SJSA1 (cell line): ENCODE measurements around the gene MYO1A. TPM values are rescaled to one million over a fixed set of nuclear protein-coding genes. Genes with fewer than 3 reads are reported as not detected.

ENCODE experiments used
- DNase-seq, 2 experiments: peaks; one replicate each; pipeline ENCODE4 v3.0.0-alpha.2; 2015 to 2020; ENCODE audit warnings: low spot score in 2 of 2, low read depth in 1 of 2
- H3K27ac ChIP-seq: fragments of 250-450 bp; sonication (Bioruptor Pico); 2 replicates; pipeline ENCODE4 v1.5.1; 2020; ENCODE audit warnings: mild to moderate bottlenecking, moderate library complexity
- H3K27me3 ChIP-seq: fragments of 250-450 bp; sonication (Bioruptor Pico); replicated peaks from 2 replicates; pipeline ENCODE4 v1.5.1; 2020; ENCODE audit warnings: mild to moderate bottlenecking, moderate library complexity
- H3K36me3 ChIP-seq: fragments of 250-450 bp; sonication (Bioruptor Pico); 2 replicates; pipeline ENCODE4 v1.5.1; 2020; ENCODE audit warnings: mild to moderate bottlenecking
- H3K4me1 ChIP-seq: fragments of 250-450 bp; sonication (Bioruptor Pico); replicated peaks from 2 replicates; pipeline ENCODE4 v1.6.1; 2021; ENCODE audit warnings: mild to moderate bottlenecking
- H3K4me3 ChIP-seq: fragments of 250-450 bp; sonication (Bioruptor Pico); 2 replicates; pipeline ENCODE4 v1.5.1; 2020; ENCODE audit warnings: mild to moderate bottlenecking
- H3K9me3 ChIP-seq: fragments of 250-450 bp; sonication (Bioruptor Pico); replicated peaks from 2 replicates; pipeline ENCODE4 v1.5.1; 2020; ENCODE audit warnings: mild to moderate bottlenecking
- total RNA-seq: library from RNA; depleted of rRNA; stranded (reverse); fragments of >200 nt; shearing (Covaris generic); gene quantifications from 2 replicates; pipeline ENCODE4 v1.2.3, GENCODE V29; 2014; rRNA removed

The MYO1A gene
- total RNA-seq, result not detected in 2 replicates

- no peaks in the 10 kb centered on the region for H3K4me1 ChIP-seq
- H3K4me3 ChIP-seq, result no peak within 1 kb of the TSS
- no peaks in the 10 kb centered on the region; the same call in 1 of the 2 replicates for H3K36me3 ChIP-seq
- no peaks in the 10 kb centered on the region for H3K9me3 ChIP-seq
- DNase-seq, result no peak
- H3K27me3 ChIP-seq, result peaks cover 9% of the 10 kb centered on the region; the same call in 1 of the 2 replicates
- H3K27ac ChIP-seq, result no peak within 1 kb of the TSS
Observed at GRCh38 chr12:57049890-57050289, at the start of gene MYO1A. Gene MYO1A, minus strand, starts transcription at chr12:57050129. Its CDS starts 1,806 bp downstream, at chr12:57048323.

GRCh38 chr12:57099047-57099714 is 49.3 kb upstream of the MYO1A start:
- Histone ChIP-seq H3K27ac (no peak overlapping the region), H3K4me3 (no peak overlapping the region), H3K36me3 (peaks cover 57% of the 10 kb centered on the region), H3K9me3 (no peaks in the 10 kb centered on the region), H3K4me1 (peaks cover 10% of the 10 kb centered on the region), H3K27me3 (no peaks in the 10 kb centered on the region)
- DNase-seq, result no peak

GRCh38 chr12:57098546-57098945 is 48.6 kb upstream of the MYO1A start:
- H3K27ac ChIP-seq, result no peak overlapping the region
- H3K9me3 ChIP-seq, result no peaks in the 10 kb centered on the region
- no peak overlapping the region for H3K4me3 ChIP-seq
- peaks cover 14% of the 10 kb centered on the region for H3K4me1 ChIP-seq
- H3K36me3 ChIP-seq, result peaks cover 54% of the 10 kb centered on the region
- DNase-seq, result no peak
- no peaks in the 10 kb centered on the region for H3K27me3 ChIP-seq

DNA sequence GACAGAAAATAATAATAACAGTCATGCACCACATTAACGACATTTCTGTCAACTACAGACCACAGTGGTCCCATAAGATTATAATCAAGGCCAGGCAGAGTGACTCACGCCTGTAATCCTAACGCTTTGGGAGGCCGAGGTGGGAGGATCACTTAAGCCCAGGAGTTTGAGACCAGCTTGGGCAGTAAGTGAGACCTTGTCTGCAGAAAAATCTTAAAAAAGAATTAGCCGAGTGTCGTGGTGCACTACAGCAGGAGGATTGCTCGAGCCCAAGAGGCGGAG is 47.6 kb upstream of the MYO1A start:
- H3K27ac ChIP-seq, result no peak overlapping the region
- no peak for DNase-seq
- no peak overlapping the region for H3K4me3 ChIP-seq
- H3K36me3 ChIP-seq, result peaks cover 60% of the 10 kb centered on the region
- H3K9me3 ChIP-seq, result no peaks in the 10 kb centered on the region
- H3K27me3 ChIP-seq, result no peaks in the 10 kb centered on the region
- peaks cover 17% of the 10 kb centered on the region for H3K4me1 ChIP-seq

- Histone ChIP-seq H3K4me3 (no peak overlapping the region), H3K36me3 (peaks cover 63% of the 10 kb centered on the region), H3K9me3 (no peaks in the 10 kb centered on the region), H3K4me1 (peaks cover 17% of the 10 kb centered on the region), H3K27me3 (no peaks in the 10 kb centered on the region), H3K27ac (no peak overlapping the region)
- DNase-seq, result no peak
Observed at GRCh38 chr12:57096748-57097553, 47.0 kb upstream of the MYO1A start.

DNA sequence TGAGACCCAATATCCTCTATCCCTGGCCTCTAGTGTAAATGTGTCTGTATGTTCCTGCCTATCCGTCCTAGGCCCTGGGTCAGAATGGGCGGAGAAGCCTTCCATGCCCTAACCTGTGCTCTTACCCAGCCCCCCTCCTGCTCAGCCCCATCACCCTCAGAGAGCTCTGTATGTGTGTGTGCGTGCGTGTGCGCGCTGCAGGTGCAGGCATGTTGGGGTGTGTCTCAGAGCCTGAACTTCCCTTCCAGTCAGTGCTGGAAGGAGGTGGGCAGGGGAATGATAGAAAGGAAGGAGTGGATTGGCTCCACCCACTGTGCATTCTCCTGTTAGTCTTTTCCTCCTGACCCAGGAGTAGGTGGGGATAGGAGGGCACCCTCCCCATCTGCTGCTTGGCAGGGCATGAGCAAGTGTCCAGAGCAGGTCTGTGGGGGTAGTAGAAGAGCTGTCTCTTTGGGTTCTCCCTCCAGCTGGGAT is 46.2 kb upstream of the MYO1A start:
- Histone ChIP-seq H3K27me3 (no peaks in the 10 kb centered on the region), H3K36me3 (peaks cover 71% of the 10 kb centered on the region), H3K27ac (no peak overlapping the region), H3K4me1 (peaks cover 17% of the 10 kb centered on the region), H3K4me3 (no peak overlapping the region), H3K9me3 (no peaks in the 10 kb centered on the region)
- no peak for DNase-seq

DNA sequence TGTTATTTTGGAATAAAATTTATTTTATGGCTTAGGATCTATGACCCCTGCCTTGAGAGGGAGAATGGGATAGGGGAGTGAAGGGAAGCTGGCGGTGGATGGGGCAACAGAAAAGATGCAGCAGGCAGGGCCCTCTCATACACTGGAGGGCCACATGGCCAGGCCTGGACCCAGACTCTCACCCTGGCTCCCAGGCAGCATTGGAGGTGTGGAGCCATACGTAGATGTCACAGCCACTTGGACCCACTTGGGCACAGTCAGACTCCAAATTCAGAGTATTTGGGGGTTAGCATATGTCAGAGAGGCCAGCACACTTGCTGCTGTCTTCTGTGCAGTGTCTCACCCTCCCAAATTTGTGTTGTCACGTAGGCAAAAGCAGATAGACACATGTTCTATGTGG is 45.5 kb upstream of the MYO1A start:
- DNase-seq, result no peak
- no peaks in the 10 kb centered on the region for H3K27me3 ChIP-seq
- H3K36me3 ChIP-seq, result peaks cover 78% of the 10 kb centered on the region
- no peak overlapping the region for H3K27ac ChIP-seq
- no peaks in the 10 kb centered on the region for H3K9me3 ChIP-seq
- no peak overlapping the region for H3K4me3 ChIP-seq
- peaks cover 22% of the 10 kb centered on the region for H3K4me1 ChIP-seq

DNA sequence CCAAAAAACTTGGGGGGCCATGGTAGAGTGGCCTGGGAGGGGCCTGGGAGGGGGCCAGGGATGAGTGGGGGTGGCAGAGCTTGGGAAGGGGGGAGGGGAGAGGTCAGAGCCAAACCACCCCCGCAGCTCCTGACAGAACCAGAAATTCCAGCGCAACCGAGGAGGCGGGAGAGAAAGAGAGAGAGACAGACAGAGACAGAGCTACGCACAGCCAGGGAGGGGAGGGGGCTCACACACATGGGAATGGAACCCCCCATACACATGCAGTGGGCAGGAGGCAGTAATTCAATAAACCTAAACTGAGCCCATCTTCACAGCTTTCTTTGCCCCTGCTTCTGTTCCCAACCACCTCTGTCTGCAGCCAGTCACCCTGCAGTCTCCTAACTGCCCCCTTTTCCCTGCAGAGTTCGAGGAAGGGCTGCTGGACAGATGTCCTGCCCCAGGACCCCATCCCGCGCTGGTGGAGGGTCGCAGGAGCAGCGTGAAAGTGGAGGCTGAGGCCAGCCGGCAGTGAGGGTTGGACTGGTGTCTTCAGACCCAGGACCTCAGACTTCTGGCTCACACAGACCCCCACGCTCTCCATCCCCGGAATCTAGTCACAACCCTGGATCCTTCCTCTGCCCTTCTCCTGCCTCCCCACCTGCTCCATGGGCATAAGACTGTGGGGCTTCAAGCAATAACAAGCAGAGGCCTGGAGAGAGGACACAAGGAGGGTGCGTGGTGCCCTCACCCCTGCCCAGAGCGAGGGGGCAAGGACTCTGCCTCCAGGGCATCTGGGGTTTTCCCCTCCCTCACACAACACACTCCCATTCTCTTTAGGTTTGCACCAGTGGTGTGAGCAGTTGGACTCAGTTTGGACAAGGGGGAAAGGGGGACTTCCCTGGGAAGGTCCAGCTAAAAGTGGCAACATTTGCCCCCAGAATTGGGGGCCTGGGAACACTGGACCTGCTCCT is 44.6 kb upstream of the MYO1A start:
- H3K27me3 ChIP-seq, result no peaks in the 10 kb centered on the region
- peaks cover 23% of the 10 kb centered on the region for H3K4me1 ChIP-seq
- no peak for DNase-seq
- H3K4me3 ChIP-seq, result no peak overlapping the region
- peaks cover 72% of the 10 kb centered on the region for H3K36me3 ChIP-seq
- H3K9me3 ChIP-seq, result no peaks in the 10 kb centered on the region
- no peak overlapping the region for H3K27ac ChIP-seq

GRCh38 chr12:57093415-57094207 is 43.7 kb upstream of the MYO1A start:
- H3K4me1 ChIP-seq, result peaks cover 23% of the 10 kb centered on the region
- H3K36me3 ChIP-seq, result peaks cover 70% of the 10 kb centered on the region
- H3K27me3 ChIP-seq, result no peaks in the 10 kb centered on the region
- peak; percentile 41 to 73 for DNase-seq
- H3K9me3 ChIP-seq, result no peaks in the 10 kb centered on the region
- H3K27ac ChIP-seq, result no peak overlapping the region
- no peak overlapping the region for H3K4me3 ChIP-seq

- no peak overlapping the region for H3K4me3 ChIP-seq
- H3K36me3 ChIP-seq, result peaks cover 66% of the 10 kb centered on the region
- no peak for DNase-seq
- peaks cover 29% of the 10 kb centered on the region for H3K4me1 ChIP-seq
- no peaks in the 10 kb centered on the region for H3K27me3 ChIP-seq
- no peak overlapping the region for H3K27ac ChIP-seq
- H3K9me3 ChIP-seq, result no peaks in the 10 kb centered on the region
Observed at GRCh38 chr12:57092876-57093414, 43.0 kb upstream of the MYO1A start.

DNA sequence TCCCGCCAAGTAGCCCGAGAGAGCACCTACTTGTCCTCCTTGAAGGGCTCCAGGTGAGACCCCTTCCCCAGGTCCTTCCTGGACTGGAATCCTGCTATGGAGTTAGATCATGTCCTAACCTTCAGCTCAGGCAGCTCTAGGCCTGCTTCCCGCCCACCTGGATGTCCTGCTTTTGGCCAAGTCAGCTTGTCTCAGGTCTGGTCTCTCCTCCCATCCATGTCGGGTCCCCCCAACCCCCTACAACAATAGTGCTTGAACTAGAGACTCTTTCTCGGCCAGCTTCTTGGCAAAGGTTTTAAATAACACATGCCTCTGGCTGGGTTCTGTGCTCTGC is 42.6 kb upstream of the MYO1A start:
- Histone ChIP-seq H3K36me3 (peaks cover 64% of the 10 kb centered on the region), H3K9me3 (no peaks in the 10 kb centered on the region), H3K27ac (no peak overlapping the region), H3K4me3 (no peak overlapping the region), H3K27me3 (no peaks in the 10 kb centered on the region), H3K4me1 (peaks cover 30% of the 10 kb centered on the region)
- no peak for DNase-seq

- Histone ChIP-seq H3K9me3 (no peaks in the 10 kb centered on the region), H3K4me1 (peaks cover 24% of the 10 kb centered on the region), H3K27me3 (no peaks in the 10 kb centered on the region), H3K27ac (no peak overlapping the region), H3K36me3 (peaks cover 60% of the 10 kb centered on the region), H3K4me3 (no peak overlapping the region)
- no peak for DNase-seq
Observed at GRCh38 chr12:57091638-57092528, 42.0 kb upstream of the MYO1A start.
